GM12878 (cell line): Measurements from ENCODE around the gene PSMD13. TPM values are rescaled to one million over a fixed set of nuclear protein-coding genes. Genes with fewer than 3 reads are reported as not detected.

Experiments
- BHLHE40 ChIP-seq, 2 experiments: fragments of 450-650 bp in 1 of 2; IDR thresholded peaks; 2 replicates each; pipeline ENCODE4 v1.6.1; 2011 to 2017; ENCODE audit warnings: low read depth in 2 of 2, borderline replicate concordance in 1 of 2, improper control_type of control experiment in 1 of 2, low read length in 1 of 2, mild to moderate bottlenecking in 1 of 2
- FOS ChIP-seq: IDR thresholded peaks from 3 replicates; pipeline ENCODE4 v1.6.1; 2011; ENCODE audit warnings: borderline replicate concordance; ENCODE audit not compliant: insufficient read length; ENCODE audit errors: extremely low read depth
- GATAD2B ChIP-seq: fragments of 450-650 bp; conservative IDR thresholded peaks from 2 replicates; pipeline ENCODE4 v1.6.1; 2017; ENCODE audit warnings: low read depth, mild to moderate bottlenecking, moderate library complexity
- HCFC1 ChIP-seq: fragments of 150-350 bp; IDR thresholded peaks from 2 replicates; pipeline ENCODE4 v1.6.1; 2014; ENCODE audit warnings: low read length
- HDGF ChIP-seq: fragments of 450-650 bp; IDR thresholded peaks from 2 replicates; pipeline ENCODE4 v1.6.1; 2016; ENCODE audit warnings: antibody characterized with exemption
- MEF2B ChIP-seq: fragments of 450-650 bp; IDR thresholded peaks from 2 replicates; pipeline ENCODE4 v1.6.1; 2018; ENCODE audit warnings: mild to moderate bottlenecking, moderate library complexity; ENCODE audit not compliant: partially characterized antibody, poor library complexity, severe bottlenecking
- PAX5 ChIP-seq: IDR thresholded peaks from 2 replicates; pipeline ENCODE4 v1.6.1; 2011; ENCODE audit warnings: low read depth, low read length, borderline replicate concordance
- PAX8 ChIP-seq: fragments of 450-650 bp; IDR thresholded peaks from 2 replicates; pipeline ENCODE4 v1.6.1; 2017; ENCODE audit warnings: mild to moderate bottlenecking, moderate library complexity
- POLR2A ChIP-seq: IDR thresholded peaks from 2 replicates; pipeline ENCODE4 v1.6.1; 2011; ENCODE audit warnings: low read depth, mild to moderate bottlenecking, low read length
- RAD21 ChIP-seq: IDR thresholded peaks from 2 replicates; pipeline ENCODE4 v1.6.1; 2011; ENCODE audit warnings: mild to moderate bottlenecking, low read depth, low read length, moderate library complexity; ENCODE audit not compliant: insufficient read depth
- RCOR1 ChIP-seq: conservative IDR thresholded peaks from 2 replicates; pipeline ENCODE4 v1.6.1; 2012; ENCODE audit warnings: low read depth, low read length, improper control_type of control experiment
- SMAD1 ChIP-seq: fragments of 450-650 bp; IDR thresholded peaks from 2 replicates; pipeline ENCODE4 v1.6.1; 2018; ENCODE audit warnings: mild to moderate bottlenecking, low read depth; ENCODE audit not compliant: partially characterized antibody
- SUZ12 ChIP-seq: fragments of 200-600 bp; sonication (generic); IDR thresholded peaks from one replicate; pipeline ENCODE4 v1.6.1; 2018; ENCODE audit warnings: antibody characterized with exemption, mild to moderate bottlenecking; ENCODE audit not compliant: unreplicated experiment
- ZNF24 ChIP-seq: fragments of 450-650 bp; IDR thresholded peaks from 2 replicates; pipeline ENCODE4 v1.6.1; 2017; ENCODE audit warnings: antibody characterized with exemption, mild to moderate bottlenecking
- ZNF384 ChIP-seq: IDR thresholded peaks from 2 replicates; pipeline ENCODE4 v1.6.1; 2012; ENCODE audit warnings: low read depth, mild to moderate bottlenecking, low read length, improper control_type of control experiment, borderline replicate concordance
- polyA plus RNA-seq, 11 experiments: library from polyadenylated mRNA; depleted of rRNA in 4 of 11; unstranded in 6 of 11; stranded (reverse) in 5 of 11; fragments of >200 nt; fragmentation: Nextera tagmentation in 4 of 11; fragmentation: Illumina TruSeq in 1 of 11; extraction: Ambion mirVana in 4 of 11; extraction: Trizol in 1 of 11; gene quantifications; 1 replicate in 1 of 11; 2 replicates in 10 of 11; pipeline versions ENCODE4 v1.2.1 to v1.2.3, GENCODE V29; 2011 to 2016; ENCODE audit warnings: inconsistent platforms in 2 of 11, missing spikeins in 2 of 11, low read depth in 1 of 11
- total RNA-seq, 4 experiments: library from RNA; depleted of rRNA in 3 of 4; stranded (reverse); fragments of >200 nt in 3 of 4; fragmentation: Illumina TruSeq in 1 of 4; extraction: Trizol in 1 of 4; gene quantifications; 2 replicates each; pipeline versions ENCODE4 v1.2.1 to v1.2.3, GENCODE V29; 2013 to 2021
- TF ChIP-seq, protein P1 (sequence below): IDR thresholded peaks from 2 replicates; pipeline ENCODE4 v1.6.1; 2011; ENCODE audit warnings: low read depth, low read length, improper control_type of control experiment, borderline replicate concordance
- TF ChIP-seq, protein P2 (sequence below): fragments of 450-650 bp; formaldehyde crosslinking; IDR thresholded peaks from 2 replicates; pipeline ENCODE4 v1.4.0; 2020; ENCODE audit warnings: mild to moderate bottlenecking, moderate library complexity
- TF ChIP-seq, protein P3 (sequence below): IDR thresholded peaks from 2 replicates; pipeline ENCODE4 v1.6.1; 2012; ENCODE audit warnings: low read depth, low read length, improper control_type of control experiment
- TF ChIP-seq, protein P4 (sequence below): fragments of 450-650 bp; IDR thresholded peaks from 2 replicates; pipeline ENCODE4 v1.6.1; 2017; ENCODE audit warnings: low read depth, mild to moderate bottlenecking, moderate library complexity
- TF ChIP-seq, protein P5 (sequence below): fragments of 450-650 bp; IDR thresholded peaks from 2 replicates; pipeline ENCODE4 v1.6.1; 2018; ENCODE audit warnings: borderline replicate concordance, mild to moderate bottlenecking; ENCODE audit not compliant: partially characterized antibody

PSMD13 gene
- total and polyA plus RNA-seq, 10 of the 15 experiments (the other 5 are each of a cell fraction or from before 2014, with no cell fraction given), result 141 to 303 (median 177) TPM

DNA sequence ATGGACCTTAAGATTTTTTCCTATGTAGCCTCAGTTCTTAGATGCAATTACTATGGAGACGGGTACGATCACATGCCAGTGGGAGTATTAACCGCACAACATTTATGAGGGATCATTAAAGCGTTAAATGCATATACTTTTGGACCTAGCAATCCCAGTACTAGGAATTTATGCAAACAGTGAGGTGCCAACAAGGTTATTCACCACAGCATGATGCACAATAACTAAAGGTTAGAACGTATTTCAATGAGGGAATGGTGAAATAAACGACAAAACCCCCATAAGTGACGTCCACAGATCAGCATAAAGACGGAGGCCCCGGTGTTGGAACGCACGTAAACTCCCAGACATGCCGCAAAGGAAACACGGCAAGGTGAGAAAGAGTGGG, 1.2 kb upstream of the PSMD13 start (continued):
- TF ChIP-seq, protein P1, sequence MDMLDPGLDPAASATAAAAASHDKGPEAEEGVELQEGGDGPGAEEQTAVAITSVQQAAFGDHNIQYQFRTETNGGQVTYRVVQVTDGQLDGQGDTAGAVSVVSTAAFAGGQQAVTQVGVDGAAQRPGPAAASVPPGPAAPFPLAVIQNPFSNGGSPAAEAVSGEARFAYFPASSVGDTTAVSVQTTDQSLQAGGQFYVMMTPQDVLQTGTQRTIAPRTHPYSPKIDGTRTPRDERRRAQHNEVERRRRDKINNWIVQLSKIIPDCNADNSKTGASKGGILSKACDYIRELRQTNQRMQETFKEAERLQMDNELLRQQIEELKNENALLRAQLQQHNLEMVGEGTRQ, result no peak
- TF ChIP-seq BHLHE40 (IDR thresholded peaks at IDR 0.05; ENCODE audit: borderline replicate concordance in 1 of 2, low read depth in 2 of 2, low read length in 1 of 2) (no peak), GATAD2B (no peak), RAD21 (no peak), ZNF384 (no peak), MEF2B (peak; percentile 18), RCOR1 (no peak), PAX5 (0 out of 2 replicates have a peak, but pooled peaks have one; percentile 35), HDGF (0 out of 2 replicates have a peak, but pooled peaks have one; percentile 63), HCFC1 (no peak), SMAD1 (no peak), POLR2A (no peak), ZNF24 (no peak), PAX8 (no peak), SUZ12 (no peak), FOS (no peak)
- TF ChIP-seq, protein P2, sequence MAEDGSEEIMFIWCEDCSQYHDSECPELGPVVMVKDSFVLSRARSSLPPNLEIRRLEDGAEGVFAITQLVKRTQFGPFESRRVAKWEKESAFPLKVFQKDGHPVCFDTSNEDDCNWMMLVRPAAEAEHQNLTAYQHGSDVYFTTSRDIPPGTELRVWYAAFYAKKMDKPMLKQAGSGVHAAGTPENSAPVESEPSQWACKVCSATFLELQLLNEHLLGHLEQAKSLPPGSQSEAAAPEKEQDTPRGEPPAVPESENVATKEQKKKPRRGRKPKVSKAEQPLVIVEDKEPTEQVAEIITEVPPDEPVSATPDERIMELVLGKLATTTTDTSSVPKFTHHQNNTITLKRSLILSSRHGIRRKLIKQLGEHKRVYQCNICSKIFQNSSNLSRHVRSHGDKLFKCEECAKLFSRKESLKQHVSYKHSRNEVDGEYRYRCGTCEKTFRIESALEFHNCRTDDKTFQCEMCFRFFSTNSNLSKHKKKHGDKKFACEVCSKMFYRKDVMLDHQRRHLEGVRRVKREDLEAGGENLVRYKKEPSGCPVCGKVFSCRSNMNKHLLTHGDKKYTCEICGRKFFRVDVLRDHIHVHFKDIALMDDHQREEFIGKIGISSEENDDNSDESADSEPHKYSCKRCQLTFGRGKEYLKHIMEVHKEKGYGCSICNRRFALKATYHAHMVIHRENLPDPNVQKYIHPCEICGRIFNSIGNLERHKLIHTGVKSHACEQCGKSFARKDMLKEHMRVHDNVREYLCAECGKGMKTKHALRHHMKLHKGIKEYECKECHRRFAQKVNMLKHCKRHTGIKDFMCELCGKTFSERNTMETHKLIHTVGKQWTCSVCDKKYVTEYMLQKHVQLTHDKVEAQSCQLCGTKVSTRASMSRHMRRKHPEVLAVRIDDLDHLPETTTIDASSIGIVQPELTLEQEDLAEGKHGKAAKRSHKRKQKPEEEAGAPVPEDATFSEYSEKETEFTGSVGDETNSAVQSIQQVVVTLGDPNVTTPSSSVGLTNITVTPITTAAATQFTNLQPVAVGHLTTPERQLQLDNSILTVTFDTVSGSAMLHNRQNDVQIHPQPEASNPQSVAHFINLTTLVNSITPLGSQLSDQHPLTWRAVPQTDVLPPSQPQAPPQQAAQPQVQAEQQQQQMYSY, result no peak
- TF ChIP-seq, protein P3, sequence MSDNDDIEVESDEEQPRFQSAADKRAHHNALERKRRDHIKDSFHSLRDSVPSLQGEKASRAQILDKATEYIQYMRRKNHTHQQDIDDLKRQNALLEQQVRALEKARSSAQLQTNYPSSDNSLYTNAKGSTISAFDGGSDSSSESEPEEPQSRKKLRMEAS, result no peak
- TF ChIP-seq, protein P4, sequence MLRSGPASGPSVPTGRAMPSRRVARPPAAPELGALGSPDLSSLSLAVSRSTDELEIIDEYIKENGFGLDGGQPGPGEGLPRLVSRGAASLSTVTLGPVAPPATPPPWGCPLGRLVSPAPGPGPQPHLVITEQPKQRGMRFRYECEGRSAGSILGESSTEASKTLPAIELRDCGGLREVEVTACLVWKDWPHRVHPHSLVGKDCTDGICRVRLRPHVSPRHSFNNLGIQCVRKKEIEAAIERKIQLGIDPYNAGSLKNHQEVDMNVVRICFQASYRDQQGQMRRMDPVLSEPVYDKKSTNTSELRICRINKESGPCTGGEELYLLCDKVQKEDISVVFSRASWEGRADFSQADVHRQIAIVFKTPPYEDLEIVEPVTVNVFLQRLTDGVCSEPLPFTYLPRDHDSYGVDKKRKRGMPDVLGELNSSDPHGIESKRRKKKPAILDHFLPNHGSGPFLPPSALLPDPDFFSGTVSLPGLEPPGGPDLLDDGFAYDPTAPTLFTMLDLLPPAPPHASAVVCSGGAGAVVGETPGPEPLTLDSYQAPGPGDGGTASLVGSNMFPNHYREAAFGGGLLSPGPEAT, result peak; percentile 34; the same call in 1 of the 2 replicates
- TF ChIP-seq, protein P5, sequence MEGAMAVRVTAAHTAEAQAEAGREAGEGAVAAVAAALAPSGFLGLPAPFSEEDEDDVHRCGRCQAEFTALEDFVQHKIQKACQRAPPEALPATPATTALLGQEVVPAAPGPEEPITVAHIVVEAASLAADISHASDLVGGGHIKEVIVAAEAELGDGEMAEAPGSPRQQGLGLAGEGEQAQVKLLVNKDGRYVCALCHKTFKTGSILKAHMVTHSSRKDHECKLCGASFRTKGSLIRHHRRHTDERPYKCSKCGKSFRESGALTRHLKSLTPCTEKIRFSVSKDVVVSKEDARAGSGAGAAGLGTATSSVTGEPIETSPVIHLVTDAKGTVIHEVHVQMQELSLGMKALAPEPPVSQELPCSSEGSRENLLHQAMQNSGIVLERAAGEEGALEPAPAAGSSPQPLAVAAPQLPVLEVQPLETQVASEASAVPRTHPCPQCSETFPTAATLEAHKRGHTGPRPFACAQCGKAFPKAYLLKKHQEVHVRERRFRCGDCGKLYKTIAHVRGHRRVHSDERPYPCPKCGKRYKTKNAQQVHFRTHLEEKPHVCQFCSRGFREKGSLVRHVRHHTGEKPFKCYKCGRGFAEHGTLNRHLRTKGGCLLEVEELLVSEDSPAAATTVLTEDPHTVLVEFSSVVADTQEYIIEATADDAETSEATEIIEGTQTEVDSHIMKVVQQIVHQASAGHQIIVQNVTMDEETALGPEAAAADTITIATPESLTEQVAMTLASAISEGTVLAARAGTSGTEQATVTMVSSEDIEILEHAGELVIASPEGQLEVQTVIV, result no peak
